ENCODE results near the gene TP63. TPM values are rescaled to one million over a fixed set of nuclear protein-coding genes. Genes with fewer than 3 reads are reported as not detected.

TP63 gene
- total RNA-seq, 3 donors from 2014 or later (not counting 1 experiment from before 2014, with no cell fraction given): 0.30 TPM; not detected in 2

- H3K27ac Mint-ChIP-seq: no peak overlapping the region
Observed at GRCh38 chr3:189903562-189904250, 272.5 kb downstream of the TP63 start.

GRCh38 chr3:189907803-189908202 is 276.6 kb downstream of the TP63 start:
- Histone ChIP-seq H3K27me3 (ENCODE audit: control insufficient read depth, insufficient read depth, low read length) (no peaks in the 10 kb centered on the region), H3K27ac (ENCODE audit: low read length) (no peak overlapping the region), H3K4me3 (ENCODE audit: low read length) (no peak overlapping the region), H3K9me3 (ENCODE audit: control insufficient read depth, insufficient read depth, low read length) (no peaks in the 10 kb centered on the region), H3K36me3 (ENCODE audit: control insufficient read depth, insufficient read depth, low read length) (no peaks in the 10 kb centered on the region), H3K4me1 (ENCODE audit: control insufficient read depth, insufficient read depth, low read length) (no peaks in the 10 kb centered on the region)
- TF ChIP-seq CTCF (IDR thresholded peaks at IDR 0.05): no peak
- Mint-ChIP-seq H3K4me3 (no peak overlapping the region), H3K9me3 (peaks cover 3 to 5% of the 10 kb centered on the region in 2 donors), H3K4me1 (no peaks in the 10 kb centered on the region), H3K27me3 (ENCODE audit: low read depth in 2 of 2) (no peaks in the 10 kb centered on the region), H3K36me3 (no peaks in the 10 kb centered on the region), H3K27ac (no peak overlapping the region)
- 74% methylated on average over 6 of the region's 6 CpGs for WGBS (ENCODE audit: insufficient coverage)
- intact Hi-C loops (cut with micrococcal nuclease): no loop called here
- DNase-seq: no peak
- no peak for ATAC-seq

More at GRCh38 chr3:189903562-189904250, 272.5 kb downstream of the TP63 start:
- no peak overlapping the region for H3K4me3 ChIP-seq (ENCODE audit: low read length)
- WGBS (ENCODE audit: insufficient coverage): 92% methylated on average over 4 of the region's 6 CpGs
- no peaks in the 10 kb centered on the region for H3K4me1 Mint-ChIP-seq
- no peak overlapping the region for H3K4me3 Mint-ChIP-seq
- no peaks in the 10 kb centered on the region for H3K4me1 ChIP-seq (ENCODE audit: control insufficient read depth, insufficient read depth, low read length)
- no peak for TF ChIP-seq CTCF (IDR thresholded peaks at IDR 0.05)
- H3K27me3 ChIP-seq (ENCODE audit: control insufficient read depth, insufficient read depth, low read length): no peaks in the 10 kb centered on the region
- ATAC-seq (no peak), DNase-seq (no peak)
- peaks cover 3 to 5% of the 10 kb centered on the region in 2 donors for H3K9me3 Mint-ChIP-seq
- H3K36me3 ChIP-seq (ENCODE audit: control insufficient read depth, insufficient read depth, low read length): no peaks in the 10 kb centered on the region
- H3K27ac ChIP-seq (ENCODE audit: low read length): no peak overlapping the region
- no peaks in the 10 kb centered on the region for H3K36me3 Mint-ChIP-seq
- H3K27me3 Mint-ChIP-seq (ENCODE audit: low read depth in 2 of 2): no peaks in the 10 kb centered on the region
- H3K9me3 ChIP-seq (ENCODE audit: control insufficient read depth, insufficient read depth, low read length): no peaks in the 10 kb centered on the region
- intact Hi-C loops (cut with micrococcal nuclease): no loop called here

- peaks cover 6% of the 10 kb centered on the region in 2 donors for H3K9me3 Mint-ChIP-seq
- H3K36me3 ChIP-seq (ENCODE audit: control insufficient read depth, insufficient read depth, low read length): no peaks in the 10 kb centered on the region
- no peaks in the 10 kb centered on the region for H3K9me3 ChIP-seq (ENCODE audit: control insufficient read depth, insufficient read depth, low read length)
- no peak for DNase-seq
- intact Hi-C loops (cut with micrococcal nuclease): no loop called here
- H3K27ac ChIP-seq (ENCODE audit: low read length): no peak overlapping the region
- H3K4me1 ChIP-seq (ENCODE audit: control insufficient read depth, insufficient read depth, low read length): no peaks in the 10 kb centered on the region
- H3K27me3 ChIP-seq (ENCODE audit: control insufficient read depth, insufficient read depth, low read length): no peaks in the 10 kb centered on the region
- no peak overlapping the region for H3K27ac Mint-ChIP-seq
- no peak for ATAC-seq
- H3K27me3 Mint-ChIP-seq (ENCODE audit: low read depth in 2 of 2): no peaks in the 10 kb centered on the region
- TF ChIP-seq CTCF (IDR thresholded peaks at IDR 0.05): no peak
- H3K4me1 Mint-ChIP-seq: no peaks in the 10 kb centered on the region
- no peaks in the 10 kb centered on the region for H3K36me3 Mint-ChIP-seq
- H3K4me3 ChIP-seq (ENCODE audit: low read length): no peak overlapping the region
- no peak overlapping the region for H3K4me3 Mint-ChIP-seq
Observed at GRCh38 chr3:189908646-189909045, 277.5 kb downstream of the TP63 start.

- H3K9me3 Mint-ChIP-seq: peaks cover 6 to 8% of the 10 kb centered on the region in 2 donors
- H3K27me3 ChIP-seq (ENCODE audit: control insufficient read depth, insufficient read depth, low read length): no peaks in the 10 kb centered on the region
- H3K4me1 Mint-ChIP-seq: no peaks in the 10 kb centered on the region
- H3K36me3 Mint-ChIP-seq: no peaks in the 10 kb centered on the region
- intact Hi-C loops (cut with micrococcal nuclease): no loop called here
- H3K9me3 ChIP-seq (ENCODE audit: control insufficient read depth, insufficient read depth, low read length): no peaks in the 10 kb centered on the region
- no peak overlapping the region for H3K4me3 ChIP-seq (ENCODE audit: low read length)
- ATAC-seq (no peak), DNase-seq (no peak)
- no peaks in the 10 kb centered on the region for H3K4me1 ChIP-seq (ENCODE audit: control insufficient read depth, insufficient read depth, low read length)
- WGBS (ENCODE audit: insufficient coverage): 98% methylated on average over 2 of the region's 3 CpGs
- no peak overlapping the region for H3K27ac Mint-ChIP-seq
- H3K27me3 Mint-ChIP-seq (ENCODE audit: low read depth in 2 of 2): no peaks in the 10 kb centered on the region
- H3K4me3 Mint-ChIP-seq: no peak overlapping the region
- H3K36me3 ChIP-seq (ENCODE audit: control insufficient read depth, insufficient read depth, low read length): no peaks in the 10 kb centered on the region
- no peak for TF ChIP-seq CTCF (IDR thresholded peaks at IDR 0.05)
- no peak overlapping the region for H3K27ac ChIP-seq (ENCODE audit: low read length)
Observed at GRCh38 chr3:189909139-189909538, 277.9 kb downstream of the TP63 start.

All from natural killer cell (primary cell).